ENCODE data around the gene ASCC2.
"Not testable (repeated sequence)": the region's sequence is repeated elsewhere in the genome, so short reads cannot be mapped to it uniquely, and the experiment has no call there.

ASCC2 gene

GRCh38 chr22:29837741-29838598, at the start of gene ASCC2:
Gene ASCC2 (minus strand): TSS chr22:29838274. CDS start chr22:29832325, 5,949 bp downstream.
- DNase-seq = peak; percentile 100

- no peak for DNase-seq
Observed at GRCh38 chr22:29887358-29887757, 49.3 kb upstream of the ASCC2 start.

GRCh38 chr22:29886596-29886995, 48.5 kb upstream of the ASCC2 start:
- peak; percentile 70 for DNase-seq

GRCh38 chr22:29885610-29886009, 47.5 kb upstream of the ASCC2 start:
- no peak for DNase-seq

- no peak for DNase-seq
Observed at GRCh38 chr22:29883775-29884097, 45.7 kb upstream of the ASCC2 start.

GRCh38 chr22:29883045-29883774, 45.1 kb upstream of the ASCC2 start, which contains the start of gene MTMR3:
Gene MTMR3 (plus strand): TSS chr22:29883174. CDS start chr22:29971060, 87,886 bp downstream.
- peak; percentile 95 for DNase-seq

GRCh38 chr22:29882716-29883044, 44.6 kb upstream of the ASCC2 start:
- DNase-seq = no peak

- no peak for DNase-seq
Observed at GRCh38 chr22:29879753-29880152, 41.7 kb upstream of the ASCC2 start.

- no peak for DNase-seq
Observed at GRCh38 chr22:29877620-29878019, 39.5 kb upstream of the ASCC2 start.

- peak; percentile 59 for DNase-seq
Observed at GRCh38 chr22:29873943-29874342, 35.9 kb upstream of the ASCC2 start.

GRCh38 chr22:29872989-29873388, 34.9 kb upstream of the ASCC2 start:
- peak; percentile 39 for DNase-seq

- no peak for DNase-seq
Observed at GRCh38 chr22:29872144-29872893, 34.2 kb upstream of the ASCC2 start.

- DNase-seq = no peak
Observed at GRCh38 chr22:29871684-29872083, 33.6 kb upstream of the ASCC2 start.

GRCh38 chr22:29870574-29870973, 32.5 kb upstream of the ASCC2 start:
- no peak for DNase-seq

- no peak for DNase-seq
Observed at GRCh38 chr22:29867851-29868250, 29.8 kb upstream of the ASCC2 start.

GRCh38 chr22:29867260-29867659, 29.2 kb upstream of the ASCC2 start:
- no peak for DNase-seq

- not testable (repeated sequence) for DNase-seq
Observed at GRCh38 chr22:29865572-29865971, 27.5 kb upstream of the ASCC2 start.

- DNase-seq = no peak
Observed at GRCh38 chr22:29861672-29862297, 23.7 kb upstream of the ASCC2 start.

- peak; percentile 68 for DNase-seq
Observed at GRCh38 chr22:29860006-29860766, 22.1 kb upstream of the ASCC2 start.

GRCh38 chr22:29859030-29859429, 21.0 kb upstream of the ASCC2 start:
- not testable (repeated sequence) for DNase-seq

GRCh38 chr22:29856496-29856895, 18.4 kb upstream of the ASCC2 start:
- DNase-seq = no peak

- peak; percentile 70 for DNase-seq
Observed at GRCh38 chr22:29855611-29856181, 17.6 kb upstream of the ASCC2 start.

Data from hematopoietic multipotent progenitor cell treated with erythropoietin and hydrocortisone succinate and interleukin-3 and kit ligand, for 4 days (in vitro differentiated cells).